Cerebellar cortex (tissue), 1 donor: ENCODE results near the gene VSIG4.
"Not testable (repeated sequence)": the region's sequence is repeated elsewhere in the genome, so short reads cannot be mapped to it uniquely, and the experiment has no call there.

Source experiments
- DNase-seq: peaks from one replicate; pipeline ENCODE4 v3.0.0-alpha.2; 2015; ENCODE audit warnings: low spot score

Gene VSIG4

GRCh38 chrX:66039944-66040343 is at the start of gene VSIG4:
Gene VSIG4, minus strand, starts transcription at chrX:66040080. Its CDS starts 82 bp downstream, at chrX:66039998.
- DNase-seq: no peak

GRCh38 chrX:66076801-66077200 is 36.9 kb upstream of the VSIG4 start:
- no peak for DNase-seq

GRCh38 chrX:66074920-66075879 is 35.3 kb upstream of the VSIG4 start:
- no peak for DNase-seq

- no peak for DNase-seq
These were observed 31.2 kb upstream of the VSIG4 start for GRCh38 chrX:66071126-66071525.

GRCh38 chrX:66064261-66064660 is 24.4 kb upstream of the VSIG4 start:
- no peak for DNase-seq

- DNase-seq: not testable (repeated sequence)
These were observed 17.1 kb upstream of the VSIG4 start for GRCh38 chrX:66057019-66057418.

- no peak for DNase-seq
These were observed 15.1 kb upstream of the VSIG4 start for GRCh38 chrX:66054978-66055377.

GRCh38 chrX:66053414-66053813 is 13.5 kb upstream of the VSIG4 start:
- DNase-seq: no peak

GRCh38 chrX:66051980-66052379 is 12.1 kb upstream of the VSIG4 start:
- no peak for DNase-seq

GRCh38 chrX:66050140-66050569 is 10.3 kb upstream of the VSIG4 start:
- no peak for DNase-seq

GRCh38 chrX:66049056-66049455 is 9.2 kb upstream of the VSIG4 start:
- DNase-seq: no peak

- DNase-seq: no peak
These were observed 6.8 kb upstream of the VSIG4 start for GRCh38 chrX:66046612-66047235.

GRCh38 chrX:66045894-66046293 is 6.0 kb upstream of the VSIG4 start:
- DNase-seq: no peak

GRCh38 chrX:66043584-66043983 is 3.7 kb upstream of the VSIG4 start:
- no peak for DNase-seq

- no peak for DNase-seq
These were observed 2.6 kb upstream of the VSIG4 start for GRCh38 chrX:66042307-66043077.

- no peak for DNase-seq
These were observed 1.8 kb downstream of the VSIG4 start for GRCh38 chrX:66038115-66038514.

GRCh38 chrX:66036231-66036630 is 3.6 kb downstream of the VSIG4 start:
- DNase-seq: no peak

- DNase-seq: no peak
These were observed 4.2 kb downstream of the VSIG4 start for GRCh38 chrX:66035667-66036066.

GRCh38 chrX:66030505-66031317 is 9.2 kb downstream of the VSIG4 start:
- DNase-seq: no peak

- no peak for DNase-seq
These were observed 10.9 kb downstream of the VSIG4 start for GRCh38 chrX:66028936-66029335.

- no peak for DNase-seq
These were observed 15.3 kb downstream of the VSIG4 start for GRCh38 chrX:66024570-66024969.

- no peak for DNase-seq
These were observed 15.8 kb downstream of the VSIG4 start for GRCh38 chrX:66024092-66024467.
